Omental fat pad (tissue), 4 donors: Measurements from ENCODE around the gene DNAJC27. TPM values are rescaled to one million over a fixed set of nuclear protein-coding genes. Genes with fewer than 3 reads are reported as not detected.

ENCODE experiments used
- ATAC-seq: fragments of 150-250 bp; one replicate; pipeline ENCODE4 v1.9.1; 2016; ENCODE audit warnings: mild to moderate bottlenecking, moderate library complexity; ENCODE audit not compliant: low FRiP score
- DNase-seq: peaks from one replicate; pipeline ENCODE4 v3.0.0-alpha.2; 2019; ENCODE audit warnings: low spot score
- CTCF ChIP-seq, 3 donors: fragments of 450-650 bp; IDR thresholded peaks; one replicate each; pipeline ENCODE4 v1.5.1; 2016 to 2017; ENCODE audit warnings: antibody characterized with exemption in 3 of 3, mild to moderate bottlenecking in 3 of 3, moderate library complexity in 2 of 3
- total RNA-seq, 4 donors: library from RNA; depleted of rRNA; stranded (reverse); fragments of >200 nt; gene quantifications; one replicate each; pipeline ENCODE4 v1.1.0, GENCODE V29; 2016

The DNAJC27 gene
- total RNA-seq, 4 donors from 2014 or later = 7.2 to 21.8 (median 10.8) TPM

GRCh38 chr2:24910245-24910644, 61.5 kb downstream of the DNAJC27 start:
- DNase-seq (no peak), ATAC-seq (no peak)
- no peak for TF ChIP-seq CTCF (IDR thresholded peaks at IDR 0.05)

- DNase-seq (no peak), ATAC-seq (no peak)
- no peak for TF ChIP-seq CTCF (IDR thresholded peaks at IDR 0.05)
These were observed 62.1 kb downstream of the DNAJC27 start for GRCh38 chr2:24909555-24910177.

- DNase-seq (no peak), ATAC-seq (no peak)
- TF ChIP-seq CTCF (IDR thresholded peaks at IDR 0.05) = no peak
These were observed 63.3 kb downstream of the DNAJC27 start for GRCh38 chr2:24908461-24908901.

GRCh38 chr2:24907116-24907515, 64.6 kb downstream of the DNAJC27 start:
- no peak for TF ChIP-seq CTCF (IDR thresholded peaks at IDR 0.05)

GRCh38 chr2:24906466-24906865, 65.3 kb downstream of the DNAJC27 start:
- DNase-seq = no peak
- ATAC-seq = no peak
- TF ChIP-seq CTCF (IDR thresholded peaks at IDR 0.05) = no peak

More at GRCh38 chr2:24907116-24907515, 64.6 kb downstream of the DNAJC27 start:
- DNase-seq (no peak), ATAC-seq (no peak)

- no peak for DNase-seq
- TF ChIP-seq CTCF (IDR thresholded peaks at IDR 0.05) = no peak
- ATAC-seq = no peak
These were observed 68.3 kb downstream of the DNAJC27 start for GRCh38 chr2:24903161-24904103.
